Measurements from ENCODE around the gene GRK7.

Gene GRK7

DNA sequence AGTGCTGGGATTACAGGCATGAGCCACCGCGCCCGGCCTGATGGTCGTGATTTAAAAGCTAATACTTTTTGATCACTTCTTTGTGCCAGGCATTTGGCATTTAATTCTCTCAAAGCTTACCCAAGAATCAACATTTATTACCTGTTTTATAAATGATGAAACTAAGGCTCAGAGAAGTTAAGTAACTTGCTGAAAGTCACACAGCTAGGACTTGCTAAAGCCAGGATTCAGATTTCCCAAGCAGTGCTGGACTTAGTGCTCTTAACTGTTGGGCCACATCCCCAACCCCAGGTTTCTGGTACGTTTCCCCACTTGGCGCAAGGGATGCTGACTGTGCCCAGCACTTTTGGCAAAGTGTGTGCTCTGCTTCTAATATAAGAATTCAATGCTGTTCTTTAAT lies 10.5 kb downstream of the GRK7 start:
- H3K9me3 ChIP-seq (ENCODE audit: severe bottlenecking) = no peaks in the 10 kb centered on the region
- no peaks in the 10 kb centered on the region for H3K27me3 ChIP-seq (ENCODE audit: insufficient read depth, poor library complexity, severe bottlenecking)
- H3K4me3 ChIP-seq (ENCODE audit: severe bottlenecking) = no peak overlapping the region
- TF ChIP-seq, protein P1, sequence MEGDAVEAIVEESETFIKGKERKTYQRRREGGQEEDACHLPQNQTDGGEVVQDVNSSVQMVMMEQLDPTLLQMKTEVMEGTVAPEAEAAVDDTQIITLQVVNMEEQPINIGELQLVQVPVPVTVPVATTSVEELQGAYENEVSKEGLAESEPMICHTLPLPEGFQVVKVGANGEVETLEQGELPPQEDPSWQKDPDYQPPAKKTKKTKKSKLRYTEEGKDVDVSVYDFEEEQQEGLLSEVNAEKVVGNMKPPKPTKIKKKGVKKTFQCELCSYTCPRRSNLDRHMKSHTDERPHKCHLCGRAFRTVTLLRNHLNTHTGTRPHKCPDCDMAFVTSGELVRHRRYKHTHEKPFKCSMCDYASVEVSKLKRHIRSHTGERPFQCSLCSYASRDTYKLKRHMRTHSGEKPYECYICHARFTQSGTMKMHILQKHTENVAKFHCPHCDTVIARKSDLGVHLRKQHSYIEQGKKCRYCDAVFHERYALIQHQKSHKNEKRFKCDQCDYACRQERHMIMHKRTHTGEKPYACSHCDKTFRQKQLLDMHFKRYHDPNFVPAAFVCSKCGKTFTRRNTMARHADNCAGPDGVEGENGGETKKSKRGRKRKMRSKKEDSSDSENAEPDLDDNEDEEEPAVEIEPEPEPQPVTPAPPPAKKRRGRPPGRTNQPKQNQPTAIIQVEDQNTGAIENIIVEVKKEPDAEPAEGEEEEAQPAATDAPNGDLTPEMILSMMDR (IDR thresholded peaks at IDR 0.05; ENCODE audit: poor library complexity, severe bottlenecking) = no peak
- no peaks in the 10 kb centered on the region for H3K4me1 ChIP-seq (ENCODE audit: insufficient read depth, poor library complexity, severe bottlenecking)
- no peaks in the 10 kb centered on the region for H3K36me3 ChIP-seq (ENCODE audit: low read depth)
- no peak overlapping the region for H3K27ac ChIP-seq (ENCODE audit: poor library complexity, severe bottlenecking)
- ATAC-seq (ENCODE audit: low read depth) (no peak), DNase-seq (ENCODE audit: low spot score) (no peak)

DNA sequence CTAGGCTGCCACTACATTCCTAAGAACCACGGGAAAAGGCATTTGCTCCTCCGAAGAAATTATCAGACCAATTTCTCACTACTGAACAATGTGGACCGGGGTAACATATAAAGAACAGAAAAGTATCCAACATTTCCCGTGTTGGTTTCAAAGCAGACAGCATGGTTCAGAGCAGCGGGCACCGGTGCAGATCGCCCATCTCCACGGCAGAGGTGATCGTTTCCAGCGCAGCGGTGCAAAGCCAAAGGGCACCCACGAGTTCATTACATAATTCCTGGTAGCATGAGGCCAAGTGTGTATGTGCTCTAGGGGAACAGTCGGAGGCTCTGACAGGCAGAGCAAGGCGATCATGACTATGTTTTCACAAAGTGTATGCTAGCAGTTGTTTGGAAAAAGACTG lies 13.2 kb downstream of the GRK7 start:
- Histone ChIP-seq H3K27me3 (ENCODE audit: insufficient read depth, poor library complexity, severe bottlenecking) (no peaks in the 10 kb centered on the region), H3K27ac (ENCODE audit: poor library complexity, severe bottlenecking) (no peak overlapping the region), H3K4me1 (ENCODE audit: insufficient read depth, poor library complexity, severe bottlenecking) (no peaks in the 10 kb centered on the region), H3K9me3 (ENCODE audit: severe bottlenecking) (no peaks in the 10 kb centered on the region), H3K4me3 (ENCODE audit: severe bottlenecking) (no peak overlapping the region), H3K36me3 (ENCODE audit: low read depth) (no peaks in the 10 kb centered on the region)
- TF ChIP-seq, protein P1 (IDR thresholded peaks at IDR 0.05; ENCODE audit: poor library complexity, severe bottlenecking) = no peak
- no peak for ATAC-seq (ENCODE audit: low read depth)
- no peak for DNase-seq (ENCODE audit: low spot score)

DNA sequence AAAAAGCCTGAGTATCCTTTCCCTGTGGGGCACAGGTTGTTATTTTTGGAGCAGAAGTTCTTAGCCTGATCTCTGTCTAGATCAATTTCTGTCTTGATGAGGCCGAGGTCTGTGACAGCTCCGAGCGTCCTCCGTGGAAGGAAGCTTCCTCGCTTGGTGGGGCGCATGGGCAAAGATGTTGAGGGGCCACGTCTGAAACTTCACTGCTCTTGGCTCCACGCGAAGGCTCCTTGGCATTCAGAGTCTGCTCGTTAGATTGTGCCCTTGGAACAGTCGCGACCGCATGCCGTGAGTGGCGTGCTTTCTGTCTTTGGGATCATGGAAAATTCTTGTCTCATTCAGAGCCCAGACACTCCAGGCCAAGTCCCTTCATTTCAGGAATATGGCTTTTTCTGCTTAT lies 13.7 kb downstream of the GRK7 start:
- ATAC-seq (ENCODE audit: low read depth) (no peak), DNase-seq (ENCODE audit: low spot score) (no peak)
- TF ChIP-seq, protein P1 (IDR thresholded peaks at IDR 0.05; ENCODE audit: poor library complexity, severe bottlenecking) = no peak
- no peaks in the 10 kb centered on the region for H3K36me3 ChIP-seq (ENCODE audit: low read depth)
- no peaks in the 10 kb centered on the region for H3K27me3 ChIP-seq (ENCODE audit: insufficient read depth, poor library complexity, severe bottlenecking)
- no peaks in the 10 kb centered on the region for H3K9me3 ChIP-seq (ENCODE audit: severe bottlenecking)
- no peaks in the 10 kb centered on the region for H3K4me1 ChIP-seq (ENCODE audit: insufficient read depth, poor library complexity, severe bottlenecking)
- no peak overlapping the region for H3K4me3 ChIP-seq (ENCODE audit: severe bottlenecking)
- no peak overlapping the region for H3K27ac ChIP-seq (ENCODE audit: poor library complexity, severe bottlenecking)

DNA sequence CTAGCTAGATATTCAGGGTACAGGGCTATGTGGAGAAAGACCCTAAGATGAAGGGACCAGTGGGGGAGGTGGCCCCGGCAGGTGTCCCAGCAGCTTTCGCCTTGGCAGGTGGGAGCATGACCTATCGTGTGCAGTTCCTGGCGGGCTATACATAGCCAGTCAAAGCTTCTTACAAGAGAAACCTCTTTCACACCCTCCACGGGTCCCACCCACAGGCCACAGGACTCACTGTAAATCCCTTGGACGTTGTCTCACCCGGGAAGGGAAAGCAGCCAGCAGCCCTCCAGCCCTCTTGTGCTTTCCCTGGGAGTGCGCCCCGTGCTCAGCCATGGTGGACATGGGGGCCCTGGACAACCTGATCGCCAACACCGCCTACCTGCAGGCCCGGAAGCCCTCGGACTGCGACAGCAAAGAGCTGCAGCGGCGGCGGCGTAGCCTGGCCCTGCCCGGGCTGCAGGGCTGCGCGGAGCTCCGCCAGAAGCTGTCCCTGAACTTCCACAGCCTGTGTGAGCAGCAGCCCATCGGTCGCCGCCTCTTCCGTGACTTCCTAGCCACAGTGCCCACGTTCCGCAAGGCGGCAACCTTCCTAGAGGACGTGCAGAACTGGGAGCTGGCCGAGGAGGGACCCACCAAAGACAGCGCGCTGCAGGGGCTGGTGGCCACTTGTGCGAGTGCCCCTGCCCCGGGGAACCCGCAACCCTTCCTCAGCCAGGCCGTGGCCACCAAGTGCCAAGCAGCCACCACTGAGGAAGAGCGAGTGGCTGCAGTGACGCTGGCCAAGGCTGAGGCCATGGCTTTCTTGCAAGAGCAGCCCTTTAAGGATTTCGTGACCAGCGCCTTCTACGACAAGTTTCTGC lies 15.0 kb downstream of the GRK7 start:
- DNase-seq (ENCODE audit: low spot score) (no peak), ATAC-seq (ENCODE audit: low read depth) (no peak)
- Histone ChIP-seq H3K36me3 (ENCODE audit: low read depth) (no peaks in the 10 kb centered on the region), H3K9me3 (ENCODE audit: severe bottlenecking) (no peaks in the 10 kb centered on the region), H3K4me1 (ENCODE audit: insufficient read depth, poor library complexity, severe bottlenecking) (no peaks in the 10 kb centered on the region), H3K4me3 (ENCODE audit: severe bottlenecking) (no peak overlapping the region), H3K27ac (ENCODE audit: poor library complexity, severe bottlenecking) (no peak overlapping the region), H3K27me3 (ENCODE audit: insufficient read depth, poor library complexity, severe bottlenecking) (no peaks in the 10 kb centered on the region)
- TF ChIP-seq, protein P1 (IDR thresholded peaks at IDR 0.05; ENCODE audit: poor library complexity, severe bottlenecking) = no peak

DNA sequence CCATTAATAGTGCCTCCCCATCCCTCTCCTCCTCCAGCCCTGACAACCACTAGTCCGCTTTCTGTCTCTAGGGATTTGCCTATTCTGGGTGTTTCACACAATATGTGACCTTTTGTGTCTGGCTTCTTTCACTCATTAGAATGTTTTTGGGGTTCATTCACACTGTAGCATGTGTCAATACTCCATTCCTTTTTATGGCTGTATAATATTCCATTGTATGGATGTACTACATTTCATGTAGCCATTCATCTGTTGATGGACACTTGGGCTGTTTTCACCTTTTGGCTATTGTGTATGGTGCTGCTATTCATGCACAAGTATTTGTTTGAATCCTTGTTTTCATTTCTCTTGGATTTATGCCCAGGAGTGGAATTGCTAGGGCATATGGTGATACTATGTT lies 16.5 kb downstream of the GRK7 start:
- Histone ChIP-seq H3K36me3 (ENCODE audit: low read depth) (no peaks in the 10 kb centered on the region), H3K27me3 (ENCODE audit: insufficient read depth, poor library complexity, severe bottlenecking) (no peaks in the 10 kb centered on the region), H3K4me1 (ENCODE audit: insufficient read depth, poor library complexity, severe bottlenecking) (no peaks in the 10 kb centered on the region), H3K4me3 (ENCODE audit: severe bottlenecking) (no peak overlapping the region), H3K27ac (ENCODE audit: poor library complexity, severe bottlenecking) (no peak overlapping the region), H3K9me3 (ENCODE audit: severe bottlenecking) (no peaks in the 10 kb centered on the region)
- TF ChIP-seq, protein P1 (IDR thresholded peaks at IDR 0.05; ENCODE audit: poor library complexity, severe bottlenecking) = no peak
- ATAC-seq (ENCODE audit: low read depth) (no peak), DNase-seq (ENCODE audit: low spot score) (no peak)
